K562 (cell line): Measurements from ENCODE around the gene SATB2.

ENCODE experiments used
- ARID1B ChIP-seq: fragments of 450-650 bp; IDR thresholded peaks from 2 replicates; pipeline ENCODE4 v1.6.1; 2016; ENCODE audit warnings: antibody characterized with exemption, mild to moderate bottlenecking, inconsistent platforms
- CBFA2T2 ChIP-seq: fragments of 450-650 bp; conservative IDR thresholded peaks from 2 replicates; pipeline ENCODE4 v1.6.1; 2017; ENCODE audit warnings: mild to moderate bottlenecking
- CTBP1 ChIP-seq: fragments of 450-650 bp; IDR thresholded peaks from 2 replicates; pipeline ENCODE4 v1.6.1; 2016; ENCODE audit warnings: borderline replicate concordance
- EGR1 ChIP-seq: fragments of 450-650 bp; conservative IDR thresholded peaks from 2 replicates; pipeline ENCODE4 v1.6.1; 2017; ENCODE audit warnings: mild to moderate bottlenecking
- HDAC6 ChIP-seq: IDR thresholded peaks from 2 replicates; pipeline ENCODE4 v1.6.1; 2012; ENCODE audit warnings: low read depth, mild to moderate bottlenecking, control low read depth, inconsistent platforms, low read length, moderate library complexity
- JUN ChIP-seq, 2 experiments: sonication (generic) in 1 of 2; formaldehyde crosslinking in 1 of 2; IDR thresholded peaks; 2 replicates each; pipeline versions ENCODE4 v1.6.1 to v1.8.0; 2012 to 2022; ENCODE audit warnings: borderline replicate concordance in 2 of 2, mild to moderate bottlenecking in 2 of 2, improper control_type of control experiment in 1 of 2, low read depth in 1 of 2, low read length in 1 of 2, missing genetic modification reagents in 1 of 2
- MAX ChIP-seq: sonication (generic); formaldehyde crosslinking; IDR thresholded peaks from 2 replicates; pipeline ENCODE4 v1.9.0; 2022; ENCODE audit warnings: mild to moderate bottlenecking, missing genetic modification reagents
- NFE2 ChIP-seq: IDR thresholded peaks from 2 replicates; pipeline ENCODE4 v1.6.1; 2014; ENCODE audit warnings: antibody characterized with exemption, low read depth
- POLR2A ChIP-seq: fragments of 450-650 bp; conservative IDR thresholded peaks from 2 replicates; pipeline ENCODE4 v1.6.1; 2016
- RERE ChIP-seq: sonication (generic); formaldehyde crosslinking; IDR thresholded peaks from 2 replicates; pipeline ENCODE4 v1.8.0; 2023; ENCODE audit warnings: missing genetic modification reagents, mild to moderate bottlenecking, borderline replicate concordance
- ZNF644 ChIP-seq: fragments of 200-800 bp; sonication (Bioruptor generic); IDR thresholded peaks from 2 replicates; pipeline ENCODE4 v1.6.1; 2016; ENCODE audit warnings: low read depth, missing genetic modification characterization, missing compliant biosample characterization

GRCh38 chr2:199441759-199442158 lies 16.0 kb downstream of the SATB2 start:
- TF ChIP-seq ARID1B (no peak), NFE2 (no peak), CBFA2T2 (no peak), MAX (CRISPR knock-in tag) (no peak), RERE (CRISPR knock-in tag) (no peak), CTBP1 (no peak), EGR1 (no peak), HDAC6 (no peak), JUN (IDR thresholded peaks at IDR 0.05; ENCODE audit: borderline replicate concordance, low read depth, low read length) (no peak), JUN (CRISPR knock-in tag; IDR thresholded peaks at IDR 0.05; ENCODE audit: borderline replicate concordance) (no peak), POLR2A (no peak), ZNF644 (no peak)
